Measurements from ENCODE around the gene PLXDC2.

PLXDC2 gene

GRCh38 chr10:19891429-19891828 lies 75.2 kb downstream of the PLXDC2 start:
- no peak for DNase-seq (ENCODE audit: low read depth)
- no peak overlapping the region for H3K4me3 ChIP-seq (ENCODE audit: low read length)
- TF ChIP-seq, protein P1, sequence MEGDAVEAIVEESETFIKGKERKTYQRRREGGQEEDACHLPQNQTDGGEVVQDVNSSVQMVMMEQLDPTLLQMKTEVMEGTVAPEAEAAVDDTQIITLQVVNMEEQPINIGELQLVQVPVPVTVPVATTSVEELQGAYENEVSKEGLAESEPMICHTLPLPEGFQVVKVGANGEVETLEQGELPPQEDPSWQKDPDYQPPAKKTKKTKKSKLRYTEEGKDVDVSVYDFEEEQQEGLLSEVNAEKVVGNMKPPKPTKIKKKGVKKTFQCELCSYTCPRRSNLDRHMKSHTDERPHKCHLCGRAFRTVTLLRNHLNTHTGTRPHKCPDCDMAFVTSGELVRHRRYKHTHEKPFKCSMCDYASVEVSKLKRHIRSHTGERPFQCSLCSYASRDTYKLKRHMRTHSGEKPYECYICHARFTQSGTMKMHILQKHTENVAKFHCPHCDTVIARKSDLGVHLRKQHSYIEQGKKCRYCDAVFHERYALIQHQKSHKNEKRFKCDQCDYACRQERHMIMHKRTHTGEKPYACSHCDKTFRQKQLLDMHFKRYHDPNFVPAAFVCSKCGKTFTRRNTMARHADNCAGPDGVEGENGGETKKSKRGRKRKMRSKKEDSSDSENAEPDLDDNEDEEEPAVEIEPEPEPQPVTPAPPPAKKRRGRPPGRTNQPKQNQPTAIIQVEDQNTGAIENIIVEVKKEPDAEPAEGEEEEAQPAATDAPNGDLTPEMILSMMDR (conservative IDR thresholded peaks at IDR 0.05; ENCODE audit: low read depth, low read length) = no peak

DNA sequence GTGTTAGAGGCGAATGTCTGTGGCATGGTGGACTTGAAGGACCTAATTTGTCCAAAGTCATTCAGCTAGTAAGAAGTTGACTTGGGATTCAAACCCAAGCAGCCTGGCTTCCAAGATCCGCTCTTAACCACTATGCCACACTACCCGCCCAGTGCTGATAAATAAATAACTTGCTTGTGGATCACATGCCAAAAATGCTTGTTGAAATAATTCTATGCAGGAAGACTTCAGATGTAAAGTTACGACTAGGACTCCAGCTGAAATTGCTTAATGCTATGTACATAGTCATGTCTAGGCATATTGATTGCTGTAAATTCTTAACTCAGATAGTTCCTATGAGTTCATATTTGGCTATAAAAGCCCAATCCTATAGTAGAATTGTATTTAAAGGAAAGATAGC lies 76.0 kb downstream of the PLXDC2 start:
- DNase-seq (ENCODE audit: low read depth) = no peak
- no peak overlapping the region for H3K4me3 ChIP-seq (ENCODE audit: low read length)
- TF ChIP-seq, protein P1 (conservative IDR thresholded peaks at IDR 0.05; ENCODE audit: low read depth, low read length) = no peak

GRCh38 chr10:19892677-19893076 lies 76.4 kb downstream of the PLXDC2 start:
- TF ChIP-seq, protein P1 (conservative IDR thresholded peaks at IDR 0.05; ENCODE audit: low read depth, low read length) = no peak
- H3K4me3 ChIP-seq (ENCODE audit: low read length) = no peak overlapping the region
- no peak for DNase-seq (ENCODE audit: low read depth)

DNA sequence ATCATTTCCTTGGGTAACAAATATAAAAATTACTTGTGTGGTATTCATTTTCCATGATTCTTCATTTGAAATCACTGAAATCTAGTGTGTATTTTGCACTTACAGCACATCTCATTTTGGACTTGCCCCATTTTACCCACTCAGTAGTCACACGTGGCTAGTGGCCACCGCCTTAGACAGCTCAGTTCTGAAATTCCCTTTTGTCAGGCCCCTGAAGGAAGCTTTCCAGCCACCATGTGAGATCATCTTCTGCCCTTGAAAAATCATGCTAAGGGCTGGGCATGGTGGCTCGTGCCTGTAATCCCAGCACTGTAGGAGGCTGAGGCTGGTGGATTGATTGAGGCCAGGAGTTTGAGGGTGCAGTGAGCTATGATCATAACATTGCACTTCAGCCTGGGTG lies 79.3 kb downstream of the PLXDC2 start:
- H3K4me3 ChIP-seq (ENCODE audit: low read length) = no peak overlapping the region
- no peak for DNase-seq (ENCODE audit: low read depth)
- TF ChIP-seq, protein P1 (conservative IDR thresholded peaks at IDR 0.05; ENCODE audit: low read depth, low read length) = no peak

DNA sequence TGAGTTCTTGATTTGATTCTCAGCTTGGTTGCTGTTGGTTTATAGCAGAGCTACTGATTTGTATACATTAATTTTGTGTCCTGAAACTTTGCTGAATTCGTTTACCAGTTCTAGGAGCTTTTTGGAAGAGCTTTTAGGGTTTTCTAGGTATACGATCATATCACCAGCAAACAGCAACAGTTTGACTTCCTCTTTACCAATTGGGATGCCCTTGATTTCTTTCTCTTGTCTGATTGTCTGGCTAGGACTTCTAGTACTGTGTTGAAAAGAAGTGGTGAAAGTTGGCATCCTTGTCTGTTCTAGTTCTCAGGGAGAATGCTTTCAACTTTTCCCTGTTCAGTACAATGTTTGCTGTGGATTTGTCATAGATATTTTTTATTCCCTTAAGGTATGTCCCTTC lies 86.2 kb downstream of the PLXDC2 start:
- H3K4me3 ChIP-seq (ENCODE audit: low read length) = no peak overlapping the region
- TF ChIP-seq, protein P1 (conservative IDR thresholded peaks at IDR 0.05; ENCODE audit: low read depth, low read length) = no peak

GRCh38 chr10:19904202-19904661 lies 88.0 kb downstream of the PLXDC2 start:
- TF ChIP-seq, protein P1 (conservative IDR thresholded peaks at IDR 0.05; ENCODE audit: low read depth, low read length) = no peak
- DNase-seq (ENCODE audit: low read depth) = no peak
- no peak overlapping the region for H3K4me3 ChIP-seq (ENCODE audit: low read length)

More for the DNA sequence above, 86.2 kb downstream of the PLXDC2 start:
- DNase-seq (ENCODE audit: low read depth) = no peak

DNA sequence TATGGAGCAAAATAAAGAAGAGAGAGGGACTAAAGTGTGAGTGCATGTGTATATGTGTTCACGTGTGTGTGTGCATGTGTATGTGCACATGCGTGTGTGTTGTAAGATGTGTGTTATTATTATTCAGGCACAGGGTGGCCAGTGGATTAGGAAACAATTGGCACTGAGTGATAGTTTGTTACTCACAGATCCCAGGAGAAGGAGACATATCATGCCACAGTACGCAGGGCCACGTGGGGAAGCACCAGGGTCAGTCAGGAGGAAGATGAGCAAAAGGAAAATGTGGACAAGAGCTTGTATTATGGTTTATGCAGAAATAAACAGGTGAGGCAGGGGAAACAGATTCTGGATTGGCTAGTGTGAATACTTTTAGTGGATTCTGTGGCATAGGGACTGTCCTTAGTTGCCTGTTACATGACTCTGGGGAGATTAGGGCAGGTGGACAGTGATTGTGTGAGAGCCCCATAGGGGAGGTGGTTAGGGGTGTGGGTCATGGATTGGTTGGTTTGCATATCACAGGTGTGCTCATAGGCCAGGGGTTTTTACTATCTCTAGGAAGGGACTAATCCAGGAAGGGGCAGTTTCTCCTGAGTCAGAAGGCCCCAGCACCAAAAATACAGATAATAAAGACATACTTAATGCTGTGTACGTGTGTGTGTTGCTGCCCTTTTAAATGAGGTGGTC lies 90.0 kb downstream of the PLXDC2 start:
- DNase-seq (ENCODE audit: low read depth) = no peak
- TF ChIP-seq, protein P1 (conservative IDR thresholded peaks at IDR 0.05; ENCODE audit: low read depth, low read length) = no peak
- no peak overlapping the region for H3K4me3 ChIP-seq (ENCODE audit: low read length)
